Measurements from ENCODE around the gene DCLK1.

Gene DCLK1

GRCh38 chr13:35781036-35782000, 349.9 kb downstream of the DCLK1 start:
- no peak for TF ChIP-seq CTCF (IDR thresholded peaks at IDR 0.05; ENCODE audit: insufficient read depth, low read length, poor library complexity, severe bottlenecking)

GRCh38 chr13:35780613-35781012, 350.6 kb downstream of the DCLK1 start:
- TF ChIP-seq CTCF (IDR thresholded peaks at IDR 0.05; ENCODE audit: insufficient read depth, low read length, poor library complexity, severe bottlenecking): no peak
- no peaks in the 10 kb centered on the region for H3K27me3 ChIP-seq (replicated peaks; ENCODE audit: control insufficient read depth, insufficient read depth, low read length)
- no peak for DNase-seq (ENCODE audit: extremely low read depth, insufficient read length)

More at GRCh38 chr13:35781036-35782000, 349.9 kb downstream of the DCLK1 start:
- no peaks in the 10 kb centered on the region for H3K36me3 ChIP-seq (ENCODE audit: control insufficient read depth, insufficient read depth, low read length)
- no peaks in the 10 kb centered on the region for H3K27me3 ChIP-seq (replicated peaks; ENCODE audit: control insufficient read depth, insufficient read depth, low read length)
- DNase-seq (ENCODE audit: extremely low read depth, insufficient read length): no peak
- no peak overlapping the region for H3K4me3 ChIP-seq (replicated peaks; ENCODE audit: low read depth, low read length)

GRCh38 chr13:35771898-35772297, 359.3 kb downstream of the DCLK1 start:
- TF ChIP-seq CTCF (IDR thresholded peaks at IDR 0.05; ENCODE audit: insufficient read depth, low read length, poor library complexity, severe bottlenecking): no peak
- Histone ChIP-seq H3K4me3 (replicated peaks; ENCODE audit: low read depth, low read length) (no peak overlapping the region), H3K36me3 (ENCODE audit: control insufficient read depth, insufficient read depth, low read length) (no peaks in the 10 kb centered on the region), H3K27me3 (replicated peaks; ENCODE audit: control insufficient read depth, insufficient read depth, low read length) (no peaks in the 10 kb centered on the region)
- no peak for DNase-seq (ENCODE audit: extremely low read depth, insufficient read length)

More at GRCh38 chr13:35780613-35781012, 350.6 kb downstream of the DCLK1 start:
- no peaks in the 10 kb centered on the region for H3K36me3 ChIP-seq (ENCODE audit: control insufficient read depth, insufficient read depth, low read length)
- no peak overlapping the region for H3K4me3 ChIP-seq (replicated peaks; ENCODE audit: low read depth, low read length)

GRCh38 chr13:35770756-35771297, 360.4 kb downstream of the DCLK1 start:
- no peak for DNase-seq (ENCODE audit: extremely low read depth, insufficient read length)
- no peak for TF ChIP-seq CTCF (IDR thresholded peaks at IDR 0.05; ENCODE audit: insufficient read depth, low read length, poor library complexity, severe bottlenecking)
- H3K4me3 ChIP-seq (replicated peaks; ENCODE audit: low read depth, low read length): no peak overlapping the region
- no peaks in the 10 kb centered on the region for H3K27me3 ChIP-seq (replicated peaks; ENCODE audit: control insufficient read depth, insufficient read depth, low read length)
- no peaks in the 10 kb centered on the region for H3K36me3 ChIP-seq (ENCODE audit: control insufficient read depth, insufficient read depth, low read length)

- no peak for DNase-seq (ENCODE audit: extremely low read depth, insufficient read length)
- no peaks in the 10 kb centered on the region for H3K36me3 ChIP-seq (ENCODE audit: control insufficient read depth, insufficient read depth, low read length)
- TF ChIP-seq CTCF (IDR thresholded peaks at IDR 0.05; ENCODE audit: insufficient read depth, low read length, poor library complexity, severe bottlenecking): no peak
Measured at GRCh38 chr13:35769812-35770211, 361.4 kb downstream of the DCLK1 start.

More at GRCh38 chr13:35769812-35770211, 361.4 kb downstream of the DCLK1 start:
- H3K27me3 ChIP-seq (replicated peaks; ENCODE audit: control insufficient read depth, insufficient read depth, low read length): no peaks in the 10 kb centered on the region
- H3K4me3 ChIP-seq (replicated peaks; ENCODE audit: low read depth, low read length): no peak overlapping the region

All from GM06990 (cell line).